Measurements from ENCODE around the gene GCAT. TPM values are rescaled to one million over a fixed set of nuclear protein-coding genes. Genes with fewer than 3 reads are reported as not detected.
"Not testable (repeated sequence)": the region's sequence is repeated elsewhere in the genome, so short reads cannot be mapped to it uniquely, and the experiment has no call there.

Gene GCAT
- total RNA-seq, 1 experiment from 2014 or later = 14.6 TPM

- DNase-seq (ENCODE audit: low read depth) = peak; percentile 81
Measured at GRCh38 chr22:37782340-37783168, 25.2 kb upstream of the GCAT start.

GRCh38 chr22:37784829-37785495 is 22.8 kb upstream of the GCAT start:
- no peak for DNase-seq (ENCODE audit: low read depth)

- DNase-seq (ENCODE audit: low read depth) = no peak
Measured at GRCh38 chr22:37790234-37790633, 17.5 kb upstream of the GCAT start.

DNA sequence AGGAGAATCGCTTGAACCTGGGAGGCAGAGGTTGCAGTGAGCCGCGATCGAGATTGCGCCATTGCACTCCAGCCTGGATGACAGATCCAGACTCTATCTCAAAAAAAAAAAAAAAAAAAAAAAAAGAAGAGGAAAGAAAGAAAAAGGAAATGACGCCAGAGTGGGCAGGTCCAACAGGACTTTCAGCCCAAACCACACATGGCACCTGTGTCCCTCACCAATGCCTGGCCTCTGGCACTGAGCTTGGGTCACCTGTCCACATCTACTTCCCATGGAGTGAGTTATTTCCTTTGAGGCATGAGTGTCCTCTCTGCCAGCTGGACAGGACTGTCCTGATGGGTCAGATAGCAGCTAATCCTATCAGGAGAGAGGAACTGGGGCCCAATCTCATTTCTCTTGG is 15.2 kb upstream of the GCAT start:
- no peak for DNase-seq (ENCODE audit: low read depth)

- DNase-seq (ENCODE audit: low read depth) = no peak
Measured at GRCh38 chr22:37794376-37794775, 13.4 kb upstream of the GCAT start.

DNA sequence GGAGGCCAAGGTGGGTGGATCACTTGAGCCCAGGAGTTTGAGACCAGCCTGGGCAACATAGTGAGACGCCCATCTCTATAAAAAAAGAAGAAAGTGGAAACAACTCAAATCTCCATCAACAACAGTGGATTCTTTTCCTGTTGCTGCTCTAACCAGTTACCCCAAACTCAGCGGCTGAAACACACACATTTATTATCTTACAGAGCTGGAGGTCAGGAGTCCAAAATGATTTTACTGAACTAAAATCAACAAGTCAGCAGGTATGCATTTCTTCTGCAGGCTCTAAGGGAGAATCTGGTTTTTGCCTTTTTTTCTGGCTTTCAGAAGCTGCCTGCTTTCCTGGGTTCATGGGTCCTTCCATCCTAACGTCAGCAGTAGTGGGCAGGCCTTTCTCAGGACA is 11.7 kb upstream of the GCAT start:
- no peak for DNase-seq (ENCODE audit: low read depth)

- DNase-seq (ENCODE audit: low read depth) = not testable (repeated sequence)
Measured at GRCh38 chr22:37797259-37797658, 10.5 kb upstream of the GCAT start.

- DNase-seq (ENCODE audit: low read depth) = no peak
Measured at GRCh38 chr22:37797874-37798500, 9.7 kb upstream of the GCAT start.

GRCh38 chr22:37799979-37800378 is 7.8 kb upstream of the GCAT start:
- DNase-seq (ENCODE audit: low read depth) = not testable (repeated sequence)

DNA sequence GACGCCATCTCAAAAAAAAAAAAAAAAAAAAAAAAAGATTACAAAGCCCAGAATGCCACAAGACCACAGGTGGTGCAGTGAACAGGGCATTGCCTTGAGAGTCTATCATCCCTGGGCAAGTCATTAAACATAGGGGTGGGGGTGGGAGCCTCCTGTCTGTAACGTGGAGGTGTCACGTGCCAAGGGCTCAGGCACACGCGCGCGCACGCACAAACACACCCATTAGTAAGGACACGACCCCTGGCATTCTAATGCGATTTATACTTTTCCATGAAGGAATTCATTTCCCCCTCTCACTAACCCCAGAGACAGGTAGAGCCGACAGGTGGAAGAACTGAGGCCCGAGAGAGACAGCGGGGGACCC is 5.8 kb upstream of the GCAT start:
- no peak for DNase-seq (ENCODE audit: low read depth)

GRCh38 chr22:37802310-37803194 is 5.2 kb upstream of the GCAT start:
- DNase-seq (ENCODE audit: low read depth) = no peak

GRCh38 chr22:37803195-37803638 is 4.5 kb upstream of the GCAT start:
- no peak for DNase-seq (ENCODE audit: low read depth)

- DNase-seq (ENCODE audit: low read depth) = no peak
Measured at GRCh38 chr22:37803639-37804351, 3.9 kb upstream of the GCAT start.

GRCh38 chr22:37804352-37804880 is 3.3 kb upstream of the GCAT start:
- no peak for DNase-seq (ENCODE audit: low read depth)

- DNase-seq (ENCODE audit: low read depth) = peak; percentile 75
Measured at GRCh38 chr22:37804881-37805809, 2.6 kb upstream of the GCAT start.

DNA sequence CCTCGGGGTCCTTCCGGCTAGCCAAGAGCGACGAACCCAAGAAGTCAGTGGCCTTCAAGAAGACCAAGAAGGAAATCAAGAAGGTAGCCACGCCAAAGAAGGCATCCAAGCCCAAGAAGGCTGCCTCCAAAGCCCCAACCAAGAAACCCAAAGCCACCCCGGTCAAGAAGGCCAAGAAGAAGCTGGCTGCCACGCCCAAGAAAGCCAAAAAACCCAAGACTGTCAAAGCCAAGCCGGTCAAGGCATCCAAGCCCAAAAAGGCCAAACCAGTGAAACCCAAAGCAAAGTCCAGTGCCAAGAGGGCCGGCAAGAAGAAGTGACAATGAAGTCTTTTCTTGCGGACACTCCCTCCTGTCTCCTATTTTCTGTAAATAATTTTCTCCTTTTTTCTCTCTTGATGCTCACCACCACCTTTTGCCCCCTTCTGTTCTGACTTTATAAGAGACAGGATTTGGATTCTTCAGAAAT is 1.9 kb upstream of the GCAT start:
- DNase-seq (ENCODE audit: low read depth) = no peak

- peak; percentile 39 for DNase-seq (ENCODE audit: low read depth)
Measured at GRCh38 chr22:37806409-37807333, 1.1 kb upstream of the GCAT start.

- no peak for DNase-seq (ENCODE audit: low read depth)
Measured at GRCh38 chr22:37808294-37808657, 542 bp downstream of the GCAT start.
